GM19468 (cell line): ENCODE measurements around the gene CD300E.

Experiments used
- ATAC-seq: cut with Tn5 transposase; IDR thresholded peaks from one replicate; pipeline ENCODE4 v1.9.1; 2021; ENCODE audit warnings: mild to moderate bottlenecking, moderate library complexity, moderate number of reproducible peaks; ENCODE audit not compliant: unreplicated experiment; ENCODE audit errors: extremely low read depth

Gene CD300E

DNA sequence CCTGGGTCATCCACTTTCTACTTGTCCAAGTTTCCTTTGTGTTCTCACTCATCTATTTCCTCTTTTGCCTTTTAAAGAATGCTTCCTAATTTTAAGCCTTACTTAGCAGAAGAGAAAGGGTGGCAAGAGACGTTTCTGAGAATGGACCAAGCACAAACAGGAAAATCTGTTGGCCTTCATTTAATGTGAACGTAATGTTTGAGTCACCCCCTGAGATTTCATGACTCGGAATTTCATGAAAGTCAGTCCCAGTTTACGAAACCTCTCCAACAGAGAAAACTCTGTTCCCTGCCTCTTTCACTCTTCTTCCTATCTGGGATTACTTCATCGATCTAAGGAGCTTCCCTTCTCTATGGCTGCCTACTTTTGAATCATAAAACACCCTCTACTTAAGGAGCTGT lies at the start of gene CD300E:
Gene CD300E, minus strand, starts transcription at position 46 of the 401 bp plus-strand sequence. CDS start 117 bp downstream, outside the sequence.
- no peak for ATAC-seq

DNA sequence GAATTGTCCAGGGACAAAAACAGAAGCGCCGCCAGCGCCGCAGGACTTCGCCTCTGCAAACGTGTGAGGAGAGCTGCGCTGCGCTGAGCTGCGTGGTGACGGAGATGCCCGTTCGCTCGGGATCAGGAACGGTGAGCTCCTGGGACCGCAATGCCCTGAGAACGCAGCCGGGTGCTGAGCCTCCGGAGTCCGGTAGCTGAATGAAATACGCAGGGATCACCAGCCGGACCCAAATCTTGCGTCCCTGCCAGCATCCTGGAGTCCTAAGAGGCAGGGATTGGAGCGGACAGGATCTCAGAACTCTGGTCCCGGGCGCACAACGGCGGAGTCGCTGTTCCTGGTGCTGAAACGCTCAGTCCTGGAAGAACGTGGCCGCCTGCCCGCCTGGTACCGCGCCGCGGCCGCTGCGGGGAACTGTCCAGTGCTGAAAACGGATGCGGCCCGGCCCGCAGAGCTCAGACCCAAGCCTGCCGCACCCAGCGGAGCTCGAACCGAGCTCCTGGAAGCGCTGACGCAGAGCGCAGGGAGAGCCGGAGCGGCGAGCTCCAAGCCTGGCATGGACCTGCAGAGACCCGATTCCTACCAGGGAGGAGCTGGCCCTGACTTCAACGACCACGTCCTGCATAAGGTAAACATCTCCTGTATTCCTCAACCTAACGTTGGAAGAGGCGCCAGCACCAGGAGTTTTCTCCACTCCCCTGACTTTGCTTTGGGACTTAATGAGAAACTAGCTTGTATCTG lies 47.7 kb upstream of the CD300E start:
- ATAC-seq: no peak

GRCh38 chr17:74670329-74670728 lies 46.8 kb upstream of the CD300E start:
- ATAC-seq: no peak

GRCh38 chr17:74663561-74663960 lies 40.0 kb upstream of the CD300E start:
- no peak for ATAC-seq

- no peak for ATAC-seq
These were observed 36.4 kb upstream of the CD300E start for GRCh38 chr17:74659889-74660288.

- ATAC-seq: no peak
These were observed 35.1 kb upstream of the CD300E start for GRCh38 chr17:74658620-74659019.

DNA sequence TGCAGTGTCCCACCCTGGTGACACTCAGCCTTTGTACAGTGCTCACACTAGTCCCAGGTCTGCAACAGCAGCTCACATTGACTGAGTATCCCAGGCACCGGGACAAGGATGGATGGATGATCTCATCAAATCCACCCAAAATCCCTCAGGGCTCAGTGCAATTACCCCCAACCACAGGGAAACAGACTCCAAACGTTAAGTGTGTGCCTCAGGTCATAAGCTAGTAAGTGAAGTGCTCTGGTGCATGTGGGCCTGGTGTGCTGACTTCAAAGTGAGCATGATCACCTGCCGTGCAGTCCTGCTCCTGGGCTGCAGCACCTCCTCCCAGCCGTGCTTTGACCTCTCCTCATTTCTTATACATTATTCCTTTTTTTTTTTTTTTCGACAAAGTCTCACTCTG lies 31.2 kb upstream of the CD300E start:
- no peak for ATAC-seq

- no peak for ATAC-seq
These were observed 28.5 kb upstream of the CD300E start for GRCh38 chr17:74652020-74652419.

- ATAC-seq: no peak
These were observed 26.4 kb upstream of the CD300E start for GRCh38 chr17:74649909-74650308.

GRCh38 chr17:74647871-74648672 lies 24.5 kb upstream of the CD300E start:
- ATAC-seq: no peak

GRCh38 chr17:74646231-74646630 lies 22.7 kb upstream of the CD300E start:
- no peak for ATAC-seq

GRCh38 chr17:74645010-74645409 lies 21.5 kb upstream of the CD300E start:
- ATAC-seq: no peak

DNA sequence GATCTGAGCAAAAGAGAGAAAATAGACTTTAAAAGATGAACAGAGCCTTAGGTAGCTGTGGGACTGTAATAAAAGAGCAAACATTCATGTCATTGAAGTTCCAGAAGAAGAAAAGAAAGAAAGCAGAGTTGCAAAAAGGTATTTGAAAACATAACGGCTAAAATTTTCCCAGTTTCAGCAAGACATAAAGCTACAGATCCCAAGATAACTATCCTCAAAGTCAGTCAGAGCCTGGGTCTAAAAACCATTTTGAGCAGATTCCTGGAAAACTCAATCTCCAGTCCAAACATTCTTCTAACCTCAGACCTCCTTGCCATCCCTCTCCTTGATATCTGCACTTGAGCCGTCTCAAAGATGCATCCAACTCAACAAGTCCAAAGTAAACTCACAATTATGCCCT lies 20.9 kb upstream of the CD300E start:
- ATAC-seq: no peak

DNA sequence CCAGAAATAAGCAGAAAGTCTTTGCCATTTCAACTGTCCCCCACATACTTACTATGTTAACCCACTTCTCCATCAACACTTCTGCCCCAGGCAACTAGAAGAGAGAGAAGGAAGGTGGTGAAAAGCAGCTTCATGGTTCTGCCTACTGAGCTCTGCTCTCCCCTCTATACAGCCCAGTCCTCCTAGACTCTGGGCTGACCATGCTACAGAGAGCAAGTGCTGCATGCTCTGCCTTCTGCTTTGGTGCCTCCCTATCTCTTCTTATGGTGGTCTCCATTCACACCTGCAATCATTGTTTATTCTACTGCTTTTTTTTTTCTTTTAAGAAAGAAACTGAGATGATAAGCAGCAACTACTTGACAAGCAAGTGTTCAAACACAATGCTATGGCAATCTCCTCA lies 20.3 kb upstream of the CD300E start:
- no peak for ATAC-seq

GRCh38 chr17:74642995-74643394 lies 19.5 kb upstream of the CD300E start:
- no peak for ATAC-seq

DNA sequence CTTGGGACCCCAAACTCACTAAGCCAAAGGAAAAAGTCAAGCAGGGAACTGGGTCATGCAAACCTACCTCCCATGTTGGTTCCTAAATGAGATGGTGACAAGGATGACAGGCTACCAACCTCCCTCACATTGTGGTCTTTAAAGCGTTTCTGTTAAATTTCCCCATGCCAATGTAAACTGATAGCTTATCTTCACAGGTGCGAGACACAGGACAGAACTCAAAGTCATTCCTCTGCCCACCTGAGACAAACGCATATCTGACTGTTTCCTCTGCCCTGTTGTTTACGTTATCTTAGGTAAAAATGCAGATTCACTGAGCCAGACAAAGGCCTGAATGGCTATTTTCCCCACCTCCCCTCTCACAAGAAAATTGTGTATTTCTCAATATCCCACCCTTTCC lies 19.0 kb upstream of the CD300E start:
- ATAC-seq: no peak

- ATAC-seq: no peak
These were observed 18.4 kb upstream of the CD300E start for GRCh38 chr17:74641958-74642298.

GRCh38 chr17:74641224-74641957 lies 17.9 kb upstream of the CD300E start:
- no peak for ATAC-seq

GRCh38 chr17:74639704-74640151 lies 16.2 kb upstream of the CD300E start:
- ATAC-seq: no peak

- ATAC-seq: no peak
These were observed 14.4 kb upstream of the CD300E start for GRCh38 chr17:74637926-74638325.

- no peak for ATAC-seq
These were observed 13.7 kb upstream of the CD300E start for GRCh38 chr17:74637265-74637664.
